Chondrocyte (in vitro differentiated cells): Measurements from ENCODE around the gene C1QTNF6. TPM values are rescaled to one million over a fixed set of nuclear protein-coding genes. Genes with fewer than 3 reads are reported as not detected.
"Not testable (repeated sequence)": the region's sequence is repeated elsewhere in the genome, so short reads cannot be mapped to it uniquely, and the experiment has no call there.

Experiments used
- DNase-seq: peaks from one replicate; pipeline ENCODE4 v3.0.0; 2021; ENCODE audit warnings: mixed read lengths, low spot score
- H3K27ac Mint-ChIP-seq: one replicate; pipeline ENCODE4 v1.8.0; 2021; ENCODE audit warnings: mild to moderate bottlenecking, moderate library complexity, mixed read lengths; ENCODE audit not compliant: unreplicated experiment
- H3K27me3 Mint-ChIP-seq: 2 replicates; pipeline ENCODE4 v1.8.0; 2021; ENCODE audit warnings: low read depth, mixed read lengths
- H3K36me3 Mint-ChIP-seq: 2 replicates; pipeline ENCODE4 v1.8.0; 2021; ENCODE audit warnings: low read depth, mixed read lengths
- H3K4me1 Mint-ChIP-seq: 2 replicates; pipeline ENCODE4 v1.8.0; 2021; ENCODE audit warnings: low read depth, mild to moderate bottlenecking, mixed read lengths
- H3K4me3 Mint-ChIP-seq: one replicate; pipeline ENCODE4 v1.8.0; 2021; ENCODE audit warnings: mild to moderate bottlenecking, moderate library complexity, mixed read lengths; ENCODE audit not compliant: unreplicated experiment
- H3K9me3 Mint-ChIP-seq: 2 replicates; pipeline ENCODE4 v1.8.0; 2021; ENCODE audit warnings: low read depth, mixed read lengths
- long read RNA-seq: library from polyadenylated mRNA; stranded (forward); transcript quantifications from one replicate; pipeline ENCODE4 v2.0.0, GENCODE V29; 2021
- total RNA-seq: library from RNA; stranded (reverse); gene quantifications from 3 replicates; pipeline ENCODE4 v1.2.1, GENCODE V29; 2021
- TF ChIP-seq, protein P1 (sequence below): fragments of 200-600 bp; sonication (generic); IDR thresholded peaks from 2 replicates; pipeline ENCODE4 v1.5.0; 2021; ENCODE audit warnings: antibody characterized with exemption, mild to moderate bottlenecking, moderate library complexity

The C1QTNF6 gene
- total RNA-seq = 11.3 to 27.7 TPM (median 14.6 TPM) in 3 replicates
- long read RNA-seq, transcript C1QTNF6-201 (3 exons, 2,934 nt) = major isoform, 6 of 15 reads
- long read RNA-seq, partial matches to known transcripts = 3 of 15 reads
- long read RNA-seq, other reads (novel, unspliced or antisense) = 5 of 15 reads

DNA sequence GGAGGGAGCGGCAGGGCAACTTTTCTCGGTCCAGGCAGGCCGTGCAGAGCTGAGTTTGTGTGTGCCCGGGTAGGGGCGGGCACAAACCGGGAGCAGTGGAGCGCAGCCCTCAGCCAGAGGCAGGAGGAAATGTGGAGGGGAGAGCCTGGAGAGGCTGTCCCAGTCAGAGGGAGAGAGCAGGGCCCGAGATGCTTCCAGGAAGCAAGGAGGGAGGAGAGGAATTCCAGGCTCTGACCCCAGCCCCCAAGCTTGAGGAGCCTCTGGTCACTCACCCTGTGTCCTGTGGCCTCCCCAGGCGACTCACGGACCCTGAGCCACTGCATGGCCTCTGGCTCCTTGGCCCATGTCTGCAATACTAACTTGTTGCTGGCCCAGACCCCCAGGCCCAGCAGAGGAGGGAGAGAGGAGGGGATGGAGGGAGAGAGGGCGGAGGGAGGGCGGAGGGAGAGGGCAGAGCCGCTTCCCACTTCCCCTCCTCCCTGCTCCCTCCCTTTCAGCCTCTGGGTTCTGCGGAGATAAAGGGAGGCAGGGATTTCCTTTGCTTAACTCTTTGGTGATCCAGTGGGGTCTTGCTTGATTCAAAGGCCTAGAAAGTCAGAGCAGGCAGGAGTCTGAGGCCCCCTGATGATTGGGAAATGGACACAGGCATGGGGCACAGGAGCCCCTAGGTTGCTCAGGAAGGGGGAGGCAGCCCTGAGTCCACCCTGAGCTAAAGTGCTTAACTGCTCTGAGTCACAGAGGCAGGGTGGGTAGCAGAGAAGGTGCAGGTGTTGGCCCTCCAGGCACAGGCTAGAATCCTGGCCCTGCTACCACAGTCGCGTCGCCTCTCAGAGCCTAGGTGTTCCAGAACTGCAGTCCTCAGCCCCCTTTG lies at the start of gene C1QTNF6:
TSS of gene C1QTNF6 (minus strand) at position 357 of the 871 bp plus-strand sequence. CDS start at position 323, 34 bp downstream.
- peaks cover 26% of the 10 kb centered on the region for H3K4me1 Mint-ChIP-seq
- peak within 1 kb of the TSS; percentile 89 for H3K27ac Mint-ChIP-seq
- peak within 1 kb of the TSS; percentile 67 for H3K4me3 Mint-ChIP-seq
- no peaks in the 10 kb centered on the region for H3K36me3 Mint-ChIP-seq
- no peaks in the 10 kb centered on the region for H3K27me3 Mint-ChIP-seq
- H3K9me3 Mint-ChIP-seq = no peaks in the 10 kb centered on the region
- DNase-seq = peak; percentile 64
- TF ChIP-seq, protein P1, sequence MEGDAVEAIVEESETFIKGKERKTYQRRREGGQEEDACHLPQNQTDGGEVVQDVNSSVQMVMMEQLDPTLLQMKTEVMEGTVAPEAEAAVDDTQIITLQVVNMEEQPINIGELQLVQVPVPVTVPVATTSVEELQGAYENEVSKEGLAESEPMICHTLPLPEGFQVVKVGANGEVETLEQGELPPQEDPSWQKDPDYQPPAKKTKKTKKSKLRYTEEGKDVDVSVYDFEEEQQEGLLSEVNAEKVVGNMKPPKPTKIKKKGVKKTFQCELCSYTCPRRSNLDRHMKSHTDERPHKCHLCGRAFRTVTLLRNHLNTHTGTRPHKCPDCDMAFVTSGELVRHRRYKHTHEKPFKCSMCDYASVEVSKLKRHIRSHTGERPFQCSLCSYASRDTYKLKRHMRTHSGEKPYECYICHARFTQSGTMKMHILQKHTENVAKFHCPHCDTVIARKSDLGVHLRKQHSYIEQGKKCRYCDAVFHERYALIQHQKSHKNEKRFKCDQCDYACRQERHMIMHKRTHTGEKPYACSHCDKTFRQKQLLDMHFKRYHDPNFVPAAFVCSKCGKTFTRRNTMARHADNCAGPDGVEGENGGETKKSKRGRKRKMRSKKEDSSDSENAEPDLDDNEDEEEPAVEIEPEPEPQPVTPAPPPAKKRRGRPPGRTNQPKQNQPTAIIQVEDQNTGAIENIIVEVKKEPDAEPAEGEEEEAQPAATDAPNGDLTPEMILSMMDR = no peak

DNA sequence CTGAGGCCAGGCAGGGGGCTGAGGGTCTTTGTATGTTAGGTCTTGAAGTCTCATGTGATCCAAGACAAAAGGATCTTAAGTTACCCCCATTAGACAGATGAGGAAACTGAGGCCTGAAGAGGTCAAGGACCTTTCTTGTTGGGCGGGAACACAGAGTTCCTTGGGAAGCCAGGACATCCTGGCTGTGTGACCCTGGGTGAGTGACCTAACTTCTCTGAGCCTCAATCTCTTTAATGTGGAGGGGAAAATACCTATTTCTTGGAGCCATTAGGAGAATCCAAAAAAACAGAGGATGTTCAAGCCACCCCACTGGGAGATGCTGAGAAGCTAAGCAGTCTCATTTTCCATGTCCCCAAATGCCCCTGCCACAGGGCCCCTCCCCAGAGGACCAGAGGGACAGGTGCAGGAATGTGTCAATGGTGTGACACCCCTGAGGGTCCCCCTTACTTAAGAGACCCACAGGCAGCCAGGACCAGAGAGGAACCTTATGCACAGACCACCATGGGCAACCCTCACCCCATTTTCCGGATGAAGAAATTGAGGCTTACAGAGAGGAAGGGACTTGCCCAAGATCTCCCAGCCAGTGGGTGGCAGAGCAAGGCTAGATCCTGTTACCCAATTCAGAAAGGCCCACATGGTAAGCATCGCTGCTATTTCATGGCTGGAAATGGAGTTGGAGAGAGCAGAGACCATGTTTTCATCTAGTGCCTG lies 48.0 kb upstream of the C1QTNF6 start:
- no peaks in the 10 kb centered on the region for H3K9me3 Mint-ChIP-seq
- H3K4me1 Mint-ChIP-seq = no peaks in the 10 kb centered on the region
- DNase-seq = no peak
- no peak overlapping the region for H3K27ac Mint-ChIP-seq
- no peaks in the 10 kb centered on the region for H3K36me3 Mint-ChIP-seq
- peaks cover 36% of the 10 kb centered on the region for H3K27me3 Mint-ChIP-seq
- no peak overlapping the region for H3K4me3 Mint-ChIP-seq
- TF ChIP-seq, protein P1 = no peak

DNA sequence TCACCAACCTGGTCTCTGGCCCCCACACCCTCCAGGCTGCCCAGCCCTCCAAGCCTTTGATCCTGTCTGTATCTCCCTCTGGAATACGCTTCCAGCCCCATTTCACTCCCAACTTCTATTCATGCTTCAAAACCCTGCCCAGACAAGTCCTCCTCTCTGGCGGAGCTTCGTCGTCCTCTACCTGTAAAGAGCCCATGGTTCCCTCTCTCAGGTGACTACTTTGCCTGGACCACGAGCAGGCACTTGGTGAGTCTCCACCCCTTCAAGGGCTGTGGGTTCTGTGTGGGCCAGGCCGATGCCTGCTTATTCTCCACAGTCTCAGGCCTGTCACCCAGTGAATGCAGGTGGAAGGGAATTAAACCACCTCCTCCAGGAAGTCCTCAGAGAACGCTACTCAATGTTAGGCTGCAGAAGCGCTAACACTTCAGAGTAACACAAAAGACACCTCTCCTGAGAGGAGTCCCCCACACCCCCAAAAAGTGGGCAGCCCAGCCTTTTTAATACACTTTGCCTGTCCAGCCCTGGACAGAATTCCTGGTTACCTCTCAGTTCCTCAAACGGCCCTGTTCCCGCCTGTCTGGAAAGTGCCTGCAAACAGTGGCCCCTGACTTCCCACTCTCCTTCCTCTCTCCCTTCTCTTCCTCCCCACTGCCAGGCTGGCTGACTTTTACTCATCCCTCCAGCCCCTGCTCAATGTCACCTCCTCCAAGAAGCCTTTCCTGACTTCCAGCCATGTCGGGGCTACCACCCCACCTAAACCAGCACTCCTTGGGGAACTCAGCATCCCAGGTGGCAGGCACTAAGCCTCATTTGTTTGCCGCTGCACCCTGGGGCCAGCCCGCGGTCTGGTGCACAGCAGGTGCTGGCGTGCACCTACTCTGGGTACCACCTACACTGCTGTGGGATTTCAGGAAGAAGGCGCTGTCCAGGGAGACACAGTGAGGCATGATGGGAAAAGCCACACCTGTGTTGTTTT lies 47.0 kb upstream of the C1QTNF6 start:
- Mint-ChIP-seq H3K27ac (no peak overlapping the region), H3K9me3 (no peaks in the 10 kb centered on the region), H3K27me3 (peaks cover 33% of the 10 kb centered on the region), H3K4me1 (peaks cover 8% of the 10 kb centered on the region), H3K36me3 (no peaks in the 10 kb centered on the region), H3K4me3 (no peak overlapping the region)
- TF ChIP-seq, protein P1 = no peak
- no peak for DNase-seq

DNA sequence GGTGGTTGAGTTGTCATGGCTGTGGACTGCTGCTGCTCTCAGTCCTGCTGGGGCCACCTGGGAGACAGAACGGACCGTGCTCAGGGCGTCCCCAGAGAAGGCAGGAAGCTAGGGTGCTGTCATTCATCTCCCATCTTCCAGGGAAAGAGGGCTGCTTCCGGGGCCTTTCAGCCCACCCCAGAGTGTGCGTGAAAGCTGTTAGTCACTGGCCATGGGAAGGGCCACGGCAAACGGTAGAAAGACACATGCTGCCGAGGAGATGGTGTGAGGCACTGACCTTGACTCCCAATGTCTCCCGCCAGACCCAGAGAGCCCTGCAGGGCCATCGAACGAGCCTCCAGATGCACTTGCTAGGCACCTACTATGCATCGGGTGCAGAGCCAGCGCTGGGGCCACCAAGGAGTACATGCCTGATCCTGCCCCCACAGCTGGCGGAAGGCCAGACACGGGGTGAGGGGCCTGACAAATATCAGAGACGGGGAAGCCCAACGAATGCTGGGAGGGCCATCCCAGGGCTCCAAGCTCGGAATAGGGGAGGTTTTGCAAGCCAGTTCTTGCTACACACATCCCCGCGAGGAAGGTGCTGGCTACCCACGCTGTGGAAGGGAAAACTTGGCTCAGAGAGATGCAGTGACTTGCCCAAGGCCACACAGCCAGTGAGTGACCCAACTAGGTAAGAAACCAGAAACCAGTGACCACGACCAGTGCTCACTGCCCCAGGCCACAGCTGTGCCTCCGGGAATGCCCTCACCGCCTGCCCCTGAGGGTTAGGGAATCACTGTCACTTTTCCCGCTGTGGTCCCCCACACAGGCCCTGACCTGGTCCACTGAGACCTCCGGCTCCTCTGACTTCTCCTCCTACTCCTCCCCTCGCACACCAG lies 45.9 kb upstream of the C1QTNF6 start:
- peaks cover 17% of the 10 kb centered on the region for H3K4me1 Mint-ChIP-seq
- no peaks in the 10 kb centered on the region for H3K9me3 Mint-ChIP-seq
- no peak overlapping the region for H3K4me3 Mint-ChIP-seq
- DNase-seq = peak; percentile 86
- H3K27me3 Mint-ChIP-seq = peaks cover 32% of the 10 kb centered on the region
- no peaks in the 10 kb centered on the region for H3K36me3 Mint-ChIP-seq
- TF ChIP-seq, protein P1 = no peak
- no peak overlapping the region for H3K27ac Mint-ChIP-seq

DNA sequence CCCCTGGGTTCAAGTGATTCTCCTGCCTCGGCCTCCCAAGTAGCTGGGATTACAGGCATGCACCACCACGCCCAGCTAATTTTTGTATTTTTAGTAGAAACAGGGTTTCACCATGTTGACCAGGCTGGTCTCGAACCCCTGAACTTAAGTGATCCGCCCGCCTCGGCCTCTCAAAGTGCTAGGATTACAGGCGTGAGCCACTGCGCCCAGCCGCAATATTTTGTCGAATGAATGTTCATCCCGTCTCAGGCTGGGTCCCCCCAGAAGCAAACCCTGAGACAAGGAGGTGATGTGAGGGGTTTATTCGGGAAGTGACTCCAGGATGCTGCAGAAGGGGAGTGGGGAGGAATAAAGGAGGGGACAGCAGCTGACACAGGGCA lies 45.3 kb upstream of the C1QTNF6 start:
- not testable (repeated sequence) for H3K9me3 Mint-ChIP-seq, H3K27ac Mint-ChIP-seq, H3K4me3 Mint-ChIP-seq, H3K36me3 Mint-ChIP-seq
- H3K27me3 Mint-ChIP-seq = peaks cover 30% of the 10 kb centered on the region
- DNase-seq = peak; percentile 26
- peaks cover 23% of the 10 kb centered on the region for H3K4me1 Mint-ChIP-seq
